ENCODE measurements around the gene NELFB. TPM values are rescaled to one million over a fixed set of nuclear protein-coding genes. Genes with fewer than 3 reads are reported as not detected.

The NELFB gene
- polyA plus RNA-seq, 1 donor from 2014 or later: 64.7 TPM

GRCh38 chr9:137231372-137232039 is 23.6 kb upstream of the NELFB start:
- TF ChIP-seq, protein P1, sequence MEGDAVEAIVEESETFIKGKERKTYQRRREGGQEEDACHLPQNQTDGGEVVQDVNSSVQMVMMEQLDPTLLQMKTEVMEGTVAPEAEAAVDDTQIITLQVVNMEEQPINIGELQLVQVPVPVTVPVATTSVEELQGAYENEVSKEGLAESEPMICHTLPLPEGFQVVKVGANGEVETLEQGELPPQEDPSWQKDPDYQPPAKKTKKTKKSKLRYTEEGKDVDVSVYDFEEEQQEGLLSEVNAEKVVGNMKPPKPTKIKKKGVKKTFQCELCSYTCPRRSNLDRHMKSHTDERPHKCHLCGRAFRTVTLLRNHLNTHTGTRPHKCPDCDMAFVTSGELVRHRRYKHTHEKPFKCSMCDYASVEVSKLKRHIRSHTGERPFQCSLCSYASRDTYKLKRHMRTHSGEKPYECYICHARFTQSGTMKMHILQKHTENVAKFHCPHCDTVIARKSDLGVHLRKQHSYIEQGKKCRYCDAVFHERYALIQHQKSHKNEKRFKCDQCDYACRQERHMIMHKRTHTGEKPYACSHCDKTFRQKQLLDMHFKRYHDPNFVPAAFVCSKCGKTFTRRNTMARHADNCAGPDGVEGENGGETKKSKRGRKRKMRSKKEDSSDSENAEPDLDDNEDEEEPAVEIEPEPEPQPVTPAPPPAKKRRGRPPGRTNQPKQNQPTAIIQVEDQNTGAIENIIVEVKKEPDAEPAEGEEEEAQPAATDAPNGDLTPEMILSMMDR (IDR thresholded peaks at IDR 0.05; ENCODE audit: poor library complexity, severe bottlenecking): no peak
- TF ChIP-seq MXI1 (conservative IDR thresholded peaks at IDR 0.05; ENCODE audit: poor library complexity, severe bottlenecking): no peak
- TF ChIP-seq RAD21 (conservative IDR thresholded peaks at IDR 0.05): no peak
- no peak for TF ChIP-seq EZH2 (IDR thresholded peaks at IDR 0.05; ENCODE audit: borderline replicate concordance, insufficient read depth, low read length, poor library complexity, severe bottlenecking)
- TF ChIP-seq SMC3 (conservative IDR thresholded peaks at IDR 0.05; ENCODE audit: poor library complexity): no peak
- no peak for TF ChIP-seq TAF1 (IDR thresholded peaks at IDR 0.05; ENCODE audit: low read depth)
- TF ChIP-seq EP300 (conservative IDR thresholded peaks at IDR 0.05; ENCODE audit: poor library complexity, severe bottlenecking): no peak
- TF ChIP-seq REST (IDR thresholded peaks at IDR 0.05; ENCODE audit: borderline replicate concordance): no peak
- no peak for TF ChIP-seq POLR2AphosphoS5 (IDR thresholded peaks at IDR 0.05)
- Histone ChIP-seq H3K9ac (ENCODE audit: low read length) (no peak overlapping the region), H3K36me3 (ENCODE audit: insufficient read depth, low read length) (no peaks in the 10 kb centered on the region), H3K9me3 (ENCODE audit: low read length) (no peaks in the 10 kb centered on the region), H3K4me3 (ENCODE audit: low read length) (no peak overlapping the region), H4K20me1 (ENCODE audit: insufficient read depth) (no peaks in the 10 kb centered on the region), H3K27me3 (ENCODE audit: insufficient read depth, low read depth, low read length) (no peaks in the 10 kb centered on the region), H3K79me2 (replicated peaks; ENCODE audit: insufficient read depth, low read length) (no peaks in the 10 kb centered on the region), H3K4me2 (ENCODE audit: low read length) (no peak overlapping the region), H3K27ac (ENCODE audit: low read length) (no peak overlapping the region), H3K9me2 (ENCODE audit: insufficient read depth, low read length) (no peaks in the 10 kb centered on the region), H3F3A (ENCODE audit: insufficient read depth, low read length, poor library complexity, severe bottlenecking) (no peaks in the 10 kb centered on the region), H2AFZ (ENCODE audit: low read depth, low read length) (no peak overlapping the region)

DNA sequence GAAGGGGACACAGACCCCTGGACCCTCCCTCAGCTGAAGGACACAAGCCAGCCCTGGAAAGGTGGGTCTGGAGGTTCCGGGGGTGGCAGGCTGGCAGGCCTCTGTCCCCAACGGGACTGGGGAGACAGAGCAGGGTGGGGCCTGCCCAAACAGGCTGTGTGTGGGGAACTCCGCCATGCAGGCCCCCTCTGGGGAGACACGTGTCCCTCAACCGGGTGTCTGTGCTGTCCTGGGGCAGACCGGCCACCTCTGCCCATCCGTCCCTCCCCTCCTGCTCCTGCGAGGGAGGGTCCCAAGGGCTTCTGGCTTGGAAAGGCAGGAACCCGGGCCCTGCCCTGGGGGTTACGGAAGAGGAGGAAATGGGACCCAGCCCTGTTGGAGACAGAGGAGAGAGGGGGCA is 23.0 kb upstream of the NELFB start:
- Histone ChIP-seq H2AFZ (ENCODE audit: low read depth, low read length) (no peak overlapping the region), H3K27me3 (ENCODE audit: insufficient read depth, low read depth, low read length) (no peaks in the 10 kb centered on the region), H3K27ac (ENCODE audit: low read length) (no peak overlapping the region), H3K36me3 (ENCODE audit: insufficient read depth, low read length) (no peaks in the 10 kb centered on the region), H3F3A (ENCODE audit: insufficient read depth, low read length, poor library complexity, severe bottlenecking) (no peaks in the 10 kb centered on the region), H3K4me3 (ENCODE audit: low read length) (no peak overlapping the region), H4K20me1 (ENCODE audit: insufficient read depth) (no peaks in the 10 kb centered on the region), H3K4me2 (ENCODE audit: low read length) (no peak overlapping the region), H3K9me3 (ENCODE audit: low read length) (no peaks in the 10 kb centered on the region), H3K9me2 (ENCODE audit: insufficient read depth, low read length) (no peaks in the 10 kb centered on the region), H3K9ac (ENCODE audit: low read length) (no peak overlapping the region), H3K79me2 (replicated peaks; ENCODE audit: insufficient read depth, low read length) (no peaks in the 10 kb centered on the region)
- TF ChIP-seq SMC3 (conservative IDR thresholded peaks at IDR 0.05; ENCODE audit: poor library complexity) (no peak), REST (IDR thresholded peaks at IDR 0.05; ENCODE audit: borderline replicate concordance) (no peak)
